HepG2 (cell line): ENCODE measurements around the gene GALNT10. TPM values are rescaled to one million over a fixed set of nuclear protein-coding genes. Genes with fewer than 3 reads are reported as not detected.

Experiments
- ATAC-seq: fragments of 200-7000 bp; cut with Tn5 transposase; 3 replicates; pipeline ENCODE4 v1.9.1; 2020; ENCODE audit warnings: mild to moderate bottlenecking, moderate library complexity
- BruUV-seq: library from RNA; stranded (reverse); fragments of 400-500 nt; replicated peaks from 2 replicates; lab custom pipeline; 2021; lab: Mats Ljungman, UMichigan
- CTCF ChIA-PET: fragments of 300-600 bp; formaldehyde crosslinking; extraction: SDS; loops from one replicate; lab custom pipeline; 2021; ENCODE audit warnings: low total read pairs, inconsistent platforms, low intra/inter-chr PET ratio; lab: Yijun Ruan, JAX
- POLR2A ChIA-PET: fragments of 350-600 bp; sonication (Branson Sonifier 250); formaldehyde crosslinking; loops from one replicate; lab custom pipeline; 2020; ENCODE audit warnings: antibody characterized with exemption, inconsistent platforms; lab: Yijun Ruan, JAX
- DNase-seq: peaks from one replicate; pipeline ENCODE4 v3.0.0-alpha.2; 2015; ENCODE audit warnings: low spot score
- FAIRE-seq: peaks from 3 replicates; lab custom pipeline; 2011; peaks lifted over from hg19 to GRCh38; lab: Jason Lieb, UNC
- H2AFZ ChIP-seq: one replicate; pipeline ENCODE4 v1.6.1; 2011; ENCODE audit warnings: low read length, inconsistent platforms
- H3K27ac ChIP-seq: fragments of 300-600 bp; 3 replicates; pipeline ENCODE4 v1.8.0; 2011; ENCODE audit warnings: mixed run types, mild to moderate bottlenecking, mixed read lengths, low read length, inconsistent platforms; ENCODE audit not compliant: insufficient read depth; ENCODE audit errors: extremely low read length
- H3K27me3 ChIP-seq, 2 experiments: fragments of 200-600 bp in 1 of 2; 2 replicates in 1 of 2; 3 replicates in 1 of 2; pipeline versions ENCODE4 v1.6.0 to v1.8.0; 2011; ENCODE audit warnings: low read length in 2 of 2, mild to moderate bottlenecking in 2 of 2, moderate library complexity in 2 of 2, inconsistent platforms in 1 of 2; ENCODE audit not compliant: insufficient read depth in 2 of 2, control insufficient read depth in 1 of 2
- H3K36me3 ChIP-seq, 2 experiments: fragments of 200-600 bp in 1 of 2; replicated peaks in 1 of 2; 2 replicates in 1 of 2; 3 replicates in 1 of 2; pipeline versions ENCODE4 v1.5.1 to v1.8.0; 2011; ENCODE audit warnings: low read length in 2 of 2, inconsistent platforms in 1 of 2; ENCODE audit not compliant: insufficient read depth in 2 of 2, control insufficient read depth in 1 of 2
- H3K4me1 ChIP-seq: 2 replicates; pipeline ENCODE4 v1.5.1; 2012; ENCODE audit warnings: low read length, inconsistent platforms; ENCODE audit not compliant: insufficient read depth
- H3K4me2 ChIP-seq: 2 replicates; pipeline ENCODE4 v1.6.0; 2011; ENCODE audit warnings: low read depth, low read length, inconsistent platforms
- H3K4me3 ChIP-seq, 3 experiments: fragments of 200-600 bp in 1 of 3; sonication (generic), shearing (Covaris generic) in 1 of 3; replicated peaks in 1 of 3; 2 replicates each; pipeline ENCODE4 v1.5.1; 2011 to 2016; ENCODE audit warnings: low read length in 3 of 3, inconsistent platforms in 2 of 3, low read depth in 2 of 3, mild to moderate bottlenecking in 2 of 3, control low read depth in 1 of 3, mixed read lengths in 1 of 3; ENCODE audit not compliant: insufficient read depth in 1 of 3
- H3K79me2 ChIP-seq: one replicate; pipeline ENCODE4 v1.6.1; 2011; ENCODE audit warnings: low read length, inconsistent platforms; ENCODE audit not compliant: insufficient read depth
- H3K9ac ChIP-seq: 2 replicates; pipeline ENCODE4 v1.6.0; 2011; ENCODE audit warnings: mild to moderate bottlenecking, low read depth, low read length, inconsistent platforms; ENCODE audit not compliant: insufficient read depth
- H3K9me3 ChIP-seq: 2 replicates; pipeline ENCODE4 v1.5.1; 2012; ENCODE audit warnings: mild to moderate bottlenecking, low read length
- H4K20me1 ChIP-seq: 2 replicates; pipeline ENCODE4 v1.6.0; 2011; ENCODE audit warnings: inconsistent platforms, mild to moderate bottlenecking, low read length, moderate library complexity; ENCODE audit not compliant: insufficient read depth
- CEBPB ChIP-seq: IDR thresholded peaks from 2 replicates; pipeline ENCODE4 v1.6.1; 2011; ENCODE audit warnings: low read depth, low read length, improper control_type of control experiment, borderline replicate concordance
- CSRNP1 ChIP-seq: sonication (generic); formaldehyde crosslinking; IDR thresholded peaks from 2 replicates; pipeline ENCODE4 v1.8.1; 2023; ENCODE audit warnings: mild to moderate bottlenecking, missing genetic modification reagents
- HIC2 ChIP-seq: sonication (generic); formaldehyde crosslinking; IDR thresholded peaks from 2 replicates; pipeline ENCODE4 v1.9.0; 2022; ENCODE audit warnings: low read depth, missing genetic modification reagents
- SIN3B ChIP-seq: fragments of 150-350 bp; IDR thresholded peaks from 2 replicates; pipeline ENCODE4 v1.6.1; 2014; ENCODE audit warnings: low read length
- ZNF556 ChIP-seq: sonication (generic); formaldehyde crosslinking; IDR thresholded peaks from 2 replicates; pipeline ENCODE4 v1.4.0; 2020; ENCODE audit warnings: mild to moderate bottlenecking, missing genetic modification reagents, borderline replicate concordance
- WGBS: methylation state at CpG from one replicate; pipeline ENCODE4 v1.1.6; 2017; ENCODE audit warnings: low lambda C conversion rate; 5-methylcytosine and 5-hydroxymethylcytosine counted together
- in situ Hi-C: cut with HindIII; loops from 2 replicates; pipeline ENCODE4 v1.10.0; 2017; ENCODE audit warnings: low pct_unique_long_range_greater_than_20kb; ENCODE audit not compliant: extremely low pct_ligation_motif_present
- intact Hi-C: fragments of 100-400 bp; cut with micrococcal nuclease; formaldehyde crosslinking; loops from one replicate; pipeline ENCODE4 v1.10.0; 2022; ENCODE audit not compliant: unreplicated experiment
- polyA plus RNA-seq, 8 experiments: library from polyadenylated mRNA; depleted of rRNA in 3 of 8; stranded (reverse) in 7 of 8; unstranded in 1 of 8; fragments of >200 nt; fragmentation: Illumina TruSeq in 4 of 8; extraction: Trizol in 4 of 8; gene quantifications; 2 replicates each; pipeline versions ENCODE4 v1.2.1 to v1.2.3, GENCODE V29; 2011 to 2016; ENCODE audit warnings: low read depth in 4 of 8, missing spikeins in 1 of 8, mixed read lengths in 1 of 8; ENCODE audit not compliant: insufficient read depth in 1 of 8
- total RNA-seq, 5 experiments: library from RNA; depleted of rRNA; stranded (reverse); fragments of >200 nt; fragmentation: Illumina TruSeq; extraction: Trizol; gene quantifications; 2 replicates each; pipeline ENCODE4 v1.2.3, GENCODE V29; 2016; ENCODE audit warnings: low read depth in 1 of 5

The GALNT10 gene
- total and polyA plus RNA-seq, 2 of the 13 experiments (the other 11 are each of a cell fraction or from before 2014, with no cell fraction given): 8.1 to 11.2 TPM

- no peak for TF ChIP-seq HIC2
Measured at GRCh38 chr5:154309371-154309745, 118.8 kb downstream of the GALNT10 start (continued).

GRCh38 chr5:154309805-154310204 lies 119.3 kb downstream of the GALNT10 start:
- H3K27me3 ChIP-seq: no peaks in the 10 kb centered on the region
- no peak for ATAC-seq
- in situ Hi-C loops (no loop called here), intact Hi-C loops (no loop called here)
- no peak for FAIRE-seq
- H2AFZ ChIP-seq: no peak overlapping the region
- H3K4me3 ChIP-seq: no peak overlapping the region
- ChIA-PET CTCF (no interaction called here), POLR2A (no interaction called here)
- H3K4me1 ChIP-seq: no peaks in the 10 kb centered on the region
- no peak for DNase-seq
- no peak overlapping the region for H3K4me2 ChIP-seq
- H3K36me3 ChIP-seq: no peaks in the 10 kb centered on the region
- H3K79me2 ChIP-seq: no peaks in the 10 kb centered on the region
- WGBS: 99% methylated on average over 8 of the region's 8 CpGs
- no peaks in the 10 kb centered on the region for H4K20me1 ChIP-seq
- no peak overlapping the region for H3K27ac ChIP-seq
- TF ChIP-seq SIN3B: no peak
- TF ChIP-seq, all 625 proteins: peak for 0
- no TSS peak for BruUV-seq
- Histone ChIP-seq H3K9ac (no peak overlapping the region), H3K9me3 (no peaks in the 10 kb centered on the region)

GRCh38 chr5:154311362-154311761 lies 120.8 kb downstream of the GALNT10 start:
- Histone ChIP-seq H2AFZ (no peak overlapping the region), H3K4me3 (no peak overlapping the region), H3K4me2 (no peak overlapping the region), H3K4me1 (no peaks in the 10 kb centered on the region), H3K36me3 (no peaks in the 10 kb centered on the region), H3K27me3 (no peaks in the 10 kb centered on the region), H4K20me1 (no peaks in the 10 kb centered on the region), H3K79me2 (no peaks in the 10 kb centered on the region), H3K9ac (no peak overlapping the region), H3K9me3 (no peaks in the 10 kb centered on the region), H3K27ac (no peak overlapping the region)
- WGBS: 79% methylated on average over 5 of the region's 5 CpGs
- CTCF ChIA-PET: no interaction called here
- POLR2A ChIA-PET: no interaction called here
- FAIRE-seq: no peak
- in situ Hi-C loops: no loop called here
- BruUV-seq: no TSS peak
- intact Hi-C loops: no loop called here
- no peak for DNase-seq
- ATAC-seq: no peak
- no peak for TF ChIP-seq CSRNP1 (CRISPR knock-in tag)
- TF ChIP-seq ZNF556 (CRISPR knock-in tag): no peak
- peak; percentile 47 for TF ChIP-seq CEBPB
